Sigmoid colon (tissue), 4 donors: ENCODE data around the gene ATP1B1.

Source experiments
- CTCF ChIP-seq, 4 experiments: fragments of 450-650 bp in 3 of 4; fragments of 200-600 bp in 1 of 4; IDR thresholded peaks; one replicate each; pipeline ENCODE4 v1.5.1; 2016 to 2019; ENCODE audit warnings: antibody characterized with exemption in 4 of 4, mild to moderate bottlenecking in 3 of 4, moderate library complexity in 2 of 4
- EP300 ChIP-seq, 4 donors: sonication (generic); formaldehyde crosslinking; IDR thresholded peaks; one replicate each; pipeline ENCODE4 v1.6.1; 2017; ENCODE audit warnings: antibody characterized with exemption in 4 of 4
- POLR2A ChIP-seq, 2 donors: fragments of 450-650 bp; IDR thresholded peaks; one replicate each; pipeline ENCODE4 v1.6.1; 2016; ENCODE audit warnings: antibody characterized with exemption in 2 of 2, mild to moderate bottlenecking in 2 of 2, moderate library complexity in 2 of 2
- POLR2AphosphoS5 ChIP-seq, 4 donors: sonication (generic); formaldehyde crosslinking; IDR thresholded peaks; one replicate each; pipeline ENCODE4 v1.6.1; 2017; ENCODE audit warnings: antibody characterized with exemption in 4 of 4

- TF ChIP-seq CTCF (IDR thresholded peaks at IDR 0.05) (no peak), POLR2AphosphoS5 (IDR thresholded peaks at IDR 0.05) (no peak), POLR2A (IDR thresholded peaks at IDR 0.05) (no peak), EP300 (IDR thresholded peaks at IDR 0.05) (no peak)
Measured at GRCh38 chr1:169127305-169127704, 20.8 kb downstream of the ATP1B1 start.
